ENCODE data around the gene FBXL16. TPM values are rescaled to one million over a fixed set of nuclear protein-coding genes. Genes with fewer than 3 reads are reported as not detected.

The FBXL16 gene
- total and polyA plus RNA-seq, 4 donors: under 0.01 to 0.14 TPM; not detected in 2

DNA sequence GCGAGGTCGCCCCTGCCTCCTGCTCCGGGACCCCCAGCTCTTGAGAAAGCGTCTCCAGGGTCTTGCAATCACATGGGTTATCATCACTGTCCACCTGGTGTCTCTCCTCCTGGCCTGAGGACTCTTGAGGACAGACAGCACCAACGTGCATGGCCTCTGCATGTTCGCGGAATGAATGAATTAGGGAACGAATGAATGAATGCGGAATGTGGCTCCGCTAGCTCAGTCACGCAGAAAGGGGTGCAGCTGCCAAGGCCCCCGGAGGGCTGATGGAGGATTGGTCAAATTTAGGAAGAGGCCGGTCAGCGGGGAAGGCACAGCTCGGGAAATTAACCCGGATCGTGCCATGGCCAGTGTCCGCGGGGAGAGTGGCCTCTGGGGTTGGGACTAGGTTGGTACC lies 3.3 kb downstream of the FBXL16 start:
- H3K9ac ChIP-seq (ENCODE audit: low read depth in 1 of 2, low read length in 2 of 2): no peak overlapping the region
- H3K9me3 ChIP-seq (ENCODE audit: control insufficient read depth in 4 of 4, low read length in 3 of 4): no peaks in the 10 kb centered on the region
- no peaks in the 10 kb centered on the region for H3K36me3 ChIP-seq (ENCODE audit: control insufficient read depth in 4 of 4, insufficient read depth in 3 of 4, low read depth in 1 of 4, low read length in 3 of 4)
- DNase-seq (ENCODE audit: low spot score): no peak
- 81% methylated on average over 19 of the region's 19 CpGs for WGBS
- TF ChIP-seq RAD21 (IDR thresholded peaks at IDR 0.05): no peak
- TF ChIP-seq GABPA (IDR thresholded peaks at IDR 0.05 in 1 of 2, conservative IDR thresholded peaks at IDR 0.05 in 1 of 2): no peak
- TF ChIP-seq TAF1 (conservative IDR thresholded peaks at IDR 0.05): no peak
- TF ChIP-seq, protein P1, sequence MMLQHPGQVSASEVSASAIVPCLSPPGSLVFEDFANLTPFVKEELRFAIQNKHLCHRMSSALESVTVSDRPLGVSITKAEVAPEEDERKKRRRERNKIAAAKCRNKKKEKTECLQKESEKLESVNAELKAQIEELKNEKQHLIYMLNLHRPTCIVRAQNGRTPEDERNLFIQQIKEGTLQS (IDR thresholded peaks at IDR 0.05): no peak
- TF ChIP-seq, protein P2, sequence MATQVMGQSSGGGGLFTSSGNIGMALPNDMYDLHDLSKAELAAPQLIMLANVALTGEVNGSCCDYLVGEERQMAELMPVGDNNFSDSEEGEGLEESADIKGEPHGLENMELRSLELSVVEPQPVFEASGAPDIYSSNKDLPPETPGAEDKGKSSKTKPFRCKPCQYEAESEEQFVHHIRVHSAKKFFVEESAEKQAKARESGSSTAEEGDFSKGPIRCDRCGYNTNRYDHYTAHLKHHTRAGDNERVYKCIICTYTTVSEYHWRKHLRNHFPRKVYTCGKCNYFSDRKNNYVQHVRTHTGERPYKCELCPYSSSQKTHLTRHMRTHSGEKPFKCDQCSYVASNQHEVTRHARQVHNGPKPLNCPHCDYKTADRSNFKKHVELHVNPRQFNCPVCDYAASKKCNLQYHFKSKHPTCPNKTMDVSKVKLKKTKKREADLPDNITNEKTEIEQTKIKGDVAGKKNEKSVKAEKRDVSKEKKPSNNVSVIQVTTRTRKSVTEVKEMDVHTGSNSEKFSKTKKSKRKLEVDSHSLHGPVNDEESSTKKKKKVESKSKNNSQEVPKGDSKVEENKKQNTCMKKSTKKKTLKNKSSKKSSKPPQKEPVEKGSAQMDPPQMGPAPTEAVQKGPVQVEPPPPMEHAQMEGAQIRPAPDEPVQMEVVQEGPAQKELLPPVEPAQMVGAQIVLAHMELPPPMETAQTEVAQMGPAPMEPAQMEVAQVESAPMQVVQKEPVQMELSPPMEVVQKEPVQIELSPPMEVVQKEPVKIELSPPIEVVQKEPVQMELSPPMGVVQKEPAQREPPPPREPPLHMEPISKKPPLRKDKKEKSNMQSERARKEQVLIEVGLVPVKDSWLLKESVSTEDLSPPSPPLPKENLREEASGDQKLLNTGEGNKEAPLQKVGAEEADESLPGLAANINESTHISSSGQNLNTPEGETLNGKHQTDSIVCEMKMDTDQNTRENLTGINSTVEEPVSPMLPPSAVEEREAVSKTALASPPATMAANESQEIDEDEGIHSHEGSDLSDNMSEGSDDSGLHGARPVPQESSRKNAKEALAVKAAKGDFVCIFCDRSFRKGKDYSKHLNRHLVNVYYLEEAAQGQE (IDR thresholded peaks at IDR 0.05): no peak
- H3K4me1 ChIP-seq (ENCODE audit: control insufficient read depth in 4 of 4, insufficient read depth in 4 of 4, low read length in 3 of 4): peaks cover 0 to 3% (median 0%) of the 10 kb centered on the region in 4 donors
- H3K27me3 ChIP-seq (ENCODE audit: control insufficient read depth in 4 of 4, insufficient read depth in 4 of 4, low read length in 3 of 4): peaks cover 2 to 21% (median 9%) of the 10 kb centered on the region in 4 donors
- no peak overlapping the region for H3K4me3 ChIP-seq (ENCODE audit: low read depth in 1 of 3, low read length in 3 of 3)
- H3K27ac ChIP-seq (ENCODE audit: low read depth in 1 of 2, low read length in 2 of 2): no peak overlapping the region

DNA sequence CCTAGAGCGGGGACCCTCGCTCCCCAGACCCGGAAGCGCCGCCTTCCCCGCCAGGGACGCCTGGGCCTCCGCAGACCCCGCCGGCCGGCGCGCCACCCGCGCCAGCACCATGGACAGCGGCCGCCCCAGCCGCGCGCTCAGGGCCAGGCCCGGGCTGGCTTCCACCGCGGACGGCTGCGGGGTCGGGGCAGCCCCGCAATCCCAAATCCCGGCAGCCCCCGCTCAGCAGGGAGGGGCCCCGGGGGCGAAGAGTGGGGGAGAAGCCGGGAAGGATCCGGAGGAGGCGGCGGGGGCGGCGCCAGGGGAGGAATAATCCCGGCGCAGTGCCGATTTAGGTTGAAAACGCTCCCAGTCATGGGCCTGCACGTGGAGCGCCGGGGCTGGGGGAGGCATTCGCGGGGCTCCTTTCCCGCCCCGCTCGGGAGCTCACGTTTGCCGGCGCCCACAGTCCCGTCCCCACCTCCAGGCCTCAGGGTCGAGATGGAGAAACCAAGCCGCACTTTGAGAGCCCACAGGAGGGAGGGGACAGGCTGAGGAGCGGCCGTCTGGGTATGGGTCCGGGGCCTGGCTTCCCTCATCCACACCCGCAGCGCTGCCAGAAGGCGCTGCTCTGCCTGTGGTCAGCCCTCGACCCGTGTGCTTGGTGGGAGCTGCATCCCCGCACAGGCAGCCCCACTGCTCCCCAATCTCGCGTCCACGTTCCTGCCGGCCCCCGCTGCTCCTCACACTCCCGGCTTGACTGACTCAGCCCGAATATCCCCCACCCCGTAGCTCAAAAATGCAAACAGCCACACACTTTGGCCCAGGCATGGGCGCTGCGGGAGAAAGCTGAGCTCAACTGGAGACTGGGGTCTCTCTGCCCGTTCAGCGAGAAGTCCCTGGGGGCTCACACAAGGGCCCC lies 4.7 kb downstream of the FBXL16 start:
- TF ChIP-seq, protein P2 (IDR thresholded peaks at IDR 0.05): peak; percentile 96
- no peak for TF ChIP-seq FOXA2 (IDR thresholded peaks at IDR 0.05)
- Histone ChIP-seq H3K36me3 (ENCODE audit: control insufficient read depth in 4 of 4, insufficient read depth in 3 of 4, low read depth in 1 of 4, low read length in 3 of 4) (no peaks in the 10 kb centered on the region), H3K4me1 (ENCODE audit: control insufficient read depth in 4 of 4, insufficient read depth in 4 of 4, low read length in 3 of 4) (peaks cover 0 to 3% (median 0%) of the 10 kb centered on the region in 4 donors), H3K27ac (ENCODE audit: low read depth in 1 of 2, low read length in 2 of 2) (no peak overlapping the region), H3K4me3 (ENCODE audit: low read depth in 1 of 3, low read length in 3 of 3) (no peak overlapping the region), H3K9ac (ENCODE audit: low read depth in 1 of 2, low read length in 2 of 2) (no peak overlapping the region), H3K9me3 (ENCODE audit: control insufficient read depth in 4 of 4, low read length in 3 of 4) (no peaks in the 10 kb centered on the region), H3K27me3 (ENCODE audit: control insufficient read depth in 4 of 4, insufficient read depth in 4 of 4, low read length in 3 of 4) (peaks cover 2 to 20% (median 7%) of the 10 kb centered on the region in 4 donors)
- peak; percentile 60 for DNase-seq (ENCODE audit: low spot score)
- 9% methylated on average over 76 of the region's 76 CpGs for WGBS

Data from liver (tissue), 9 donors.